ENCODE measurements around the gene CELF5.
"Not testable (repeated sequence)": the region's sequence is repeated elsewhere in the genome, so short reads cannot be mapped to it uniquely, and the experiment has no call there.

CELF5 gene

DNA sequence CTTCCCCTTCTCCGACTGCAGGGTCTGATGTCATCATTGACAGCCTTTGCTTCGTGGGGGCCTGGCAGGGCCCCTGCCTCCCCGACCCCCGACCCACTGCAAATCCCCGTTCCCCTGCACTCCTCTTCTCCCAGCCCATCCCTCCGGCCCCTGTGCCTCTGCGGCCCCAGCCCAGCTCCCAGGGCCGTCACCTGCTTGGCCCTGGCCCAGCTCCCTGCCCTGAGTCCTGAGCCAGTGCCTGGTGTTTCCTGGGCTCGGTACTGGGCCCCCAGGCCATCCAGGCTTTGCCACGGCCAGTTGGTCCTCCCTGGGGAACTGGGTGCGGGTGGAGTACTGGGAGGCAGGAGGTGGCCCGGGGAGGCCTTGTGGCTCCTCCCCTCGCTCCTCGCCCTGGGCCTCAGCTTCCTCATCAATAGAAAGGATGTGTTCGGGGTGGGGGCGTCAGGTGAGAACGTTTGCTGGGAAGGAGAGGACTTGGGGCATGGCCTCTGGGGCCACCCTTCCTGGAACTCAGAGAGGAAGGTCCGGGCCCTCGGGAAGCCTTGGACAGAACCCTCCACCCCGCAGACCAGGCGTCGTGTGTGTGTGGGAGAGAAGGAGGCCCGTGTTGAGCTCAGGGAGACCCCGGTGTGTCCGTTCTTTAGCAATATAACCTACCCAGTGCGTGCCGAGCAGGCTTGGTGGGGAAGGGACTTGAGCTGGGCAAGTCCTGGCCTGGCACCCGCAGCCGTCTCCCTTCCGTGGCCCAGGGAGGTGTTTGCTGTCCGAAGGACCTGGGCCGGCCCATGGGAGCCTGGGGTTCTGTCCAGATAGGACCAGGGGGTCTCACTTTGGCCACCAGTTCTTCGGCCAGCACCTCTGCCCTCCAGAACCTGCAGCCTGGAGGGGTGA, 15.9 kb upstream of the CELF5 start:
- no peak for DNase-seq

DNA sequence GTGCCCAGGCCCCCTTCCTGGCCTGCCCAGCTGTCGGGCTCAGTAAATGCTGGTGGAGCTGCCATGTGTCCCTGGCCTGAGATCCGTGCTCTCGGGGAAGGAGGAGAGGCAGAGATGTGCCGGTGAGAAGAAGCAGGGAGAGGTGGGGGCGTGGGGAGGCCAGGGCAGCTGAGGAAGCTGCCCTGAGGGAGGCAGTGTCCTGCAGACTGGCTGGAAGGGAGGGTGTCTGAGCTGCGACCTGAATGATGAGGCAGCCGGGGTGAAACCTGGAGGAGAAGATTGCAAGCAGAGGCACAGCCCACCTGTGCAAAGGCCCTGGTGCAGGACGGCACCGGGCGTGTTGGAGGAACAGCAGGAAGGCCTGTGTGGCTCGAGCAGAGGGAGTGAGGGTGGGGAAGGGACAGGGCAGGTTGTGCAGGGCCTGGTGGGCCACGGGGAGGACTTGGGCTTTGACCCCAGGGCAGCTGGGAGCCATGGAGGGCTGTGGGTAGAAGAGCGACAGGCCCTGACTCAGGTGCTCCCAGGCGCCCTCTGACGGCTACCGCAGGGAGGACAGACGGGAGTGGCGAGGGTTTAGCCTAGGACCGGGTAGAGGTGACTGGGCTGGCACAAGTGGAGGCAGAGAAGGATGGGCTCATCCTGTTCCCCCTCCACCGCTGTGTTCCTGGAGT, 14.0 kb upstream of the CELF5 start:
- DNase-seq, result no peak

DNA sequence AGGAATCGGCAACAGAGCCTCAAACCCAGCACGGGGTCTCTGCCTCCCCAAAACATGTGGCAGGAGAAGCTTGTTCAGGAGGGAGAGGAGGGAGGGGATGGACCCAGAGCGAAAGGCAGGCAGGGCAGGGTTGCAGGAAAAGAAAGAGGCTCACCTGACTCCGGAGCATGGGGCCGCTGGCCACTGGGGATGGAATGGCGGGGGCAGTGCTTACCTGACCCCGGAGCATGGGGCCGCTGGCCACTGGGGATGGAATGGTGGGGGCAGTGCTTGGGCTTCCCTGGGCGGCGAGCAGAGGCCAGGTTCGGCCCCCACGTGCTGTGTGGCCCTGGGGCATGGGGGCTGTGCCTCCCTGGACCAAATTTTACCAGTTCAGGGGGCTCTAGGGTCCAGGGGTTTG, 13.3 kb upstream of the CELF5 start:
- DNase-seq, result no peak

DNA sequence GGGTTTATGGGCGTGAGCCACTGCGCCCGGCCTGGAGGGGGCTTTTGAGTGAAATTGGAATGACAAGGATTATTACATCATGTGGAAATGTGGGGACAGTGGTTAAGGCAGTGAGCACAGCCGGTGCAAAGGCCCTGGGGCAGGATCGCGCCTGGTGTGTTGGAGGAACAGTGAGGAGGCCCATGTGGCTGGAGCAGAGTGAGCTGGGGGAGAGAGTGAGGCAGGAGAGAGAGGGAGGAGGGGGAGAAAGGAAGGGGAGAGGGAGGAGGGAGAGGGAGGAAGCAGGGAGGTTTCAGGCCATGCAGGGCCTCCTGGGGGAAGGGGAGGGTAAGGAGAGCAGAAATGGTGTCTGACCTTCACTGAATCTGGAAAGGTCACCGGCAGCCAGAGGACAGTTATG, 11.3 kb upstream of the CELF5 start:
- no peak for DNase-seq

DNA sequence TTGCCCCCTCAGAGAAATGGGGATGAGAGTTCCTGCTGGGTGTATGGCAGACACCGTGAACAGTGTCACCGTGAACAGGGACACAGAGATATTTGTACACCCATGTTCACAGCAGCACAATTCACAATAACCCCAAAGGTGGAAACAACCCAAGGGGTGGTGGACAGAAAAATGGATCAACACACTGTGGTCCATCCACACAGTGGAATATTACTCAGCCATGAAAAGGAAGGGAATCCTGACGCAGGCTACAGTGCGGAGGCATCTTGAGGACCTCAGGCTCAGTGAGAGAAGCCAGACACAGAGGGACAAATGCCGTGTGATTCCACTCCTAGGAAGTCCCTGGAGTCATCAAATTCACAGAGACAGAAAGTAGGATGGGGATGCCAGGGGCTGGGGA, 7.6 kb upstream of the CELF5 start:
- no peak for DNase-seq

DNA sequence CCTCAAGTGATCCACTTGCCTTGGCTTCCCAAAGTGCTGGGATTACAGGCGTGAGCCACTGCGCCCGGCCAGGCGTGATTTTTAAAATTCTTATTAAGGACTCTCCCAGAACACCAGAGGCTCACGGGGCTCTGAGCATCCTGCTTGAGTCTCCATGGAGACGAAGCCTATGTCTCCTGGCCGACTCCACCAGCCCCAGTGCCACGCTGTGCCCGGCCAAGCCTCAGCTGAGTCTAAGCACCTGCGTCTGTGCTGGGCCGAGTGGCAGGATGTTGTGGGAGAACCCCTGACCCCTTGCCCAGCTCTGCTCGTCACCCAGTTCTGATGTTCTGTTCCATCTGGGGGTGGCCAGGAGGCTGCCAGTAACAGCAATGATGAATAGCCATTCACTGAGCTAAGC, 3.9 kb upstream of the CELF5 start:
- no peak for DNase-seq

DNA sequence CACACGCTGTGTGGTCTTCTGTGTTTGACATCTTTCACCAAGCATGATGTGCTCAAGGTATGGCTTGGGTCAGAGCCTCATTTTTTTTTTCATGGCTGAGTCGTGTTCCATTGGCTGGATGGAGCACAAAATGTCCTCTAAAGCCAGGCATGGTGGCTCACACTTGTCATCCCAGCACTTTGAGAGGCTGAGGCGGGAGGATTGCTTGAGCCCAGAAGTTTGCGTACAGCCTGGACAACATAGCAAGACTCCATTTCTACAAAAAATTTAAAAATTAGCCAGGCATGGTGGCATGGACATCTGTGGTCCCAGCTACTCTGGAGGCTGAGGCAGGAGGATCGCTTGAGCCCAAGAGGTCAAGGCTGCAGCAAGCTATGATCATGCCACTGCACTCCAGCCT, 2.9 kb upstream of the CELF5 start:
- DNase-seq, result not testable (repeated sequence)

DNA sequence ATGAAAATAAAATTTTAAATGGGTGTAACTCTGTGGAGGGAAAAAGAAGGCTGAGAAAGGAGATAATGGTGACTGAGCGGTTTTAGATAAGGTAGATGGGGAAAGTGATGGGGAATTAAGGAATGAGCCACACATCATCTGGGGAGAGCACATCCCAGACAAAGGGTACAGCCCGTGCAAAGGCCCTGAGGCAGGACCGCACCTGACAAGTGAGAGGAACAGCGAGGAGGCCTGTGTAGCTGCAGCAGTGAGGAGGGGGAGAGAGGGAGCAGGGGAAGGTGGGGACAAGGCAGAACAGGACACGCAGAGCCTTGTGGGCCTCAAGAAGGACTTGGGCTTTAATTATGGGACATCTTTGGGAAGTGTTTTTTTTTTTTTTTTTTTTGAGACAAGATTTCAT, 1.8 kb upstream of the CELF5 start:
- DNase-seq, result no peak

DNA sequence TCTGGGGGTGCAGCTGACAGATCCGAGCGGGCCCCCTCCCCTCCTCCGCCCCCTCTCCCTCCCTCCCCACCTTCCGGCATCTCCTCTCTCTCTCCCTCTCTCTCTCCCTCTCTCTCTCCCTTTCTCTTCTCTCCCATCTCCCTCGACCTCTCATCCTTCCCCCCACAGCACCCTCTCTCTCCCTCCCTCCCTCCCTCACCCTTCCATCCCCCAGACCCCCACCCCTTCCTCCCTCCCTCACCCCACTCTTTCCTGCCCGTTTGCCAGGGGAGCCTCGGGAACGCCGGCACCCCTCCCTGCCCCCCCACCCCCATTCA, 666 bp downstream of the CELF5 start:
- DNase-seq, result no peak

DNA sequence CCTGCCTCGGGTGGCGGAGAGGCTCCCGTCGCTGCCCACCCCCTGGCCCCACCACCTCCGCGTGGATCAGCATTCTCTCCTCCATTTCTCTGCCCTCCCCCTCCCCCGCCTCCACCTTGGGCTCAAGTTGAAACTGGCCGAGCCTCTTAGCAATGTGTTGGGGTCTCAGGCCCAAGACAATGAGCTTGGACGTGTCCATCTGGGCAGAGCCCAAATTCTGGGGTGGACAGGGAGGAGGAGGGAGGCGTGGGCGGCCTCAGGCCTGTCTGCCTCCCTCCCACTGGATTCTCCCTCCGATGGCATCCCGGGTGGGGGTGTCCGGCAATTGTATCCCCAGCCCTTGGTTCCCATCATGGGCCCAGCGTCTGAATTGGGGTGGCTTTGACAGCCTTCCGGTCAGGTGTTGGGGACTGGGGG, 1.2 kb downstream of the CELF5 start:
- DNase-seq, result no peak

DNA sequence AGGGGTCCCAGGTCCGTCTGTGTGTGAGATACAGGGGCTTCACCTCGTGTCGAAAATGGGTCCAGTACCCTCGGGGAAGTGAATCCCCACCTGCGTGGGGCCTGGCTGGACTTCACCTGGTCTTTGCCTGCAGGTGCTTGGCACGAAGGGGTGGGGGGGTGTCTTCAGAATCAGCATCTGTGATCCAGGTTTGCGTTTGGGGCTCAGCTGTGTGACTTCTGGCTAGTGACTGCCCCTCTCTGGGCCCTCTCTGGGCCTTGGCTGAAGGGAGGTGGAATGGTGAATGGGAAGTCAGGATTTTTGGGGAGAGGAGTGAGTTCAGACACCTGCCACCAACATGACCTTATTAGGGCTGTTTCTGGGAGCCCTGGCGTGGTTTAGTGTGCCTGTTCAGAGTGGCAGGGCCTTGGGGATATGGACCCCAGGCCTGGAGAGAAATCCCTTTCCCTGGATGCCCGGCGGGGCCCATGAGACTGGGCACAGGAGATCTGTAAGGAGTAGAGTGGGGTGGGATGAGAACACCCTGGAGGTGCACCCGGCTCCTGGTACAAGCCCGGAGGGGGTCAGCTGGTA, 2.7 kb downstream of the CELF5 start:
- DNase-seq, result no peak

DNA sequence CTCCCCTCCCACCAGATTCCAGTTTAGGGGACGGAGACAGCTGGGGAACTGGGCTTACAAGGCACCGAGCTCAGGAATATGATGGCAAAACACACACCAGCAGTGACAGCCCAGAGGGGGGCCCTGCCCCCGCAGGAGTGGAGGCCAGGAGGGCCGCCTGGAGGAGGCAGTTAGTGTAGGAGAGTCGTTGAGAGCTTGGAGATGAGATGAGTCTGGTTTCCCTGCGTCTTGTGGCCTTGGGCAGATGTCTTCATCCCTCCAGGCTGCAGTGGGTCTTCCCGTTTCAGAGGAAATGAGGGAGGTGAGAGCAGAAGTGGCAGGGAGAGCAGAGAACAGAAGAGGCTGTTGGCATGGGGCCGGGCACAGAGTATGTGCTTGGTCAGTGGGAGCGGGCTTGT, 4.9 kb downstream of the CELF5 start:
- DNase-seq, result no peak

DNA sequence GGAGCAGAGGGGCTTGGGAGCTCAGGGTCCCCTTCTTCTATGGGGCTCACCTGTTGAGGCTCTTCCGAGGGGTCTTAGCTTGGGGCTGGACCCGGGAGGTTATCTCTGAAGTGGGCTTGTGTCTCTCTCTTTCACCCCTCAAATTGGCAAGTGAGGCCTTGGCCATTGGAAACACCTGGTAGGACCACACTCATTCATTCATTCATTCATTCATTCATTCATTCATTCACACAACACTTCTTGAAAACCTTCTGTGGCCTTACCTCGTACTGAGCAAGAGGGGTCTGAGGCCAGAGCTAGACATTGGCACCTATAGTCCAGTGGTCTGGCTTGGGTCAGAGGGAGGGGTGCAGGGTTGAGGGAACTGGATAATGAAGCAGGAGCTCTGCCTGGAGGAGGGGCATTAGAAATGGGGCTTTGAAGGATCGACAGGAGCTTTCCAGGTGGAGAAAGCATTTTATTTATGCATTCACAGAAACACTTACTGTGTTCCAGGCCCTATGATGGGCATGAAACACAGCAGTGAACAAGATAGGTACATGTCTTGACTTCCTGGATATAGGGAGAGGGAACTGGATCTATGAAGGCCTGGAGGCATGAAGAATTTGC, 5.5 kb downstream of the CELF5 start:
- DNase-seq, result no peak

DNA sequence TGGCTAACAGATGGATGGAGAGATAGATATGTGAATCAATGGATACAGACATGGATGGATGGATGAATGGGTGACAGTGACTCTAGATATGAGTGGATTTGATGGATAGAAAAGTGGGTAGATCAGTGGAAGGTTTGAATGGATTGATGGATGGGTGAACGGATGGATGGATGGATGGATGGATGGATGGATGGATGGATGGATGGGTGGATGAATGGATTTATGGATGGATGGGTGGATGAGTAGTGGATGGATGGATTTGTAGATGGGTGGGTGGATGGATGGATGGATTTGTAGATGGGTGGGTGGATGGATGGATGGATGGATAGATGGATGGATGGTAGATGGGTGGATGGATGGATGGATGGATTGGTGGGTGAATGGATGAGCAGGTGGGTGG, 6.8 kb downstream of the CELF5 start:
- DNase-seq, result no peak

DNA sequence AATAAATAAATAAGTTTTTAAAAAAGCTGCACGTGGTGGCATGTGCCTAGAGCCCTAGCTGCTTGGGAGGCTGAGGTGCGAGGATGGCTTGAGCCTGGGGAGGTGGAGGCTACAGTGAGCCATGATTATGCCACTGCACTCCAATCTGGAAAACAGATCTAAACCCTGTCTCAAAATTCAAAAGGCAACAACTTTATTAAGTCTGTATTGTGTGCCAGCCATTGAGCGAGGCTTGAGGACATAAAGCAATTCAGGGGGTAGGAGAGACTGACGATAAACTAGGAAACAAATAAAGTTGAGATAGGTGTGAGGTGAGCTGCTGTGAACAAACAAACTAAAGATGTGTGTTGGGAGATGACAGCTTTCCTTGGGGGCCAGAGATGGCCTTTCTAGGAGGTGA, 8.7 kb downstream of the CELF5 start:
- no peak for DNase-seq

DNA sequence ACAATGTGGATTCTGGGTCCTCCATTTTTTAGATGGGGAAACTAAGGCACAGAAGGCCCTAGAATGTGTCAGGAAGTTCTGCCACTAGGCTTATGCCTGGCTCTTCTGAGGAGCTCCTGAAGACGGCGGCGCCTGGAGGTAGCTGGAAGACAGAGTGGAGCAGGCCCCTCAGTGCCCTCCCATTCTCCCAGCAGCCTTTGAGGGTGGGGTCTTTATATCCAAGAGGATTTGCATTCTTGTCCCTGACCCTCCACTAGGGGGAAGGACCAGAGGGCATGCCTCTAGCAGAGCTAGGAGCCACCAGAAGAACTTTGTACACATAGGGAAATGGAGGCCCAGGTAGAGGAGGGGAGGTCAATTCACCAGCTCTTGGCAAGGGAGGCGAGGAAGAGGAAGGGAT, 9.4 kb downstream of the CELF5 start:
- no peak for DNase-seq

DNA sequence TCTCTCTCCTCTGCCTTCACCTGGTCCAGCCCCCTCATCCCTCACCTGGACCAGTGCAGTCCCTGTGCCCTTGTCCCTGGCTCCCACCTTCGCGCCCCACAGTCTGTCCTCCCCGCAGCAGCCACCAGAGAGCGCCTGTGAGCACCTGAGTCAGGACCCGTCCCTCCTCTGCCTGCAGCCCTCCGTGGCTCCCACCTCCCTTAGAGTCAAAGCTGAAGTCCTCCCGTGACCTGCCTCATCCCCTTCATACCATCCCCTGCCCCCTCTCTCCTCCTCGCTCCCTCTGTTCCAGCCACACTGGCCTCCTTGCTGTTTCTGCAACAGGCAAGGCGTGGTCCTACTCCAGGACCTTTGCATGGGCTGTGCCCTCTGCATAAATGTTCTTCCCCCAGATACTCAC, 10.3 kb downstream of the CELF5 start:
- no peak for DNase-seq

DNA sequence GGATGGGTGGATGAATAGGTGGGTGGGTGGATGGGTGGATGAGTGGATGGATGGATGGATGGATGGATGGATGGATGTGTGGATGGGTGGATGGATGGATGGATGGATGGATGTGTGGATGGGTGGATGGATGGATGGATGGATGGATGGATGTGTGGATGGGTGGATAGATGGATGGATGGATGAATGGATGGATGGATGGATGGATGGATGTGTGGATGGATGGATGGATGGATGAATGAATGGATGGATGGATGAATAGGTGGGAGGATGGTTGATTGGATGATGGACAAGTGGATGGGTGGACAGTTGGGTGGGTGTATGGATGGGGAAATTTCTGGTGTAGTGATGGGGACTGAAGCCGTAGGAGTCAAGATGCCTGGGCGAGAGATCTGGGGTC, 11.1 kb downstream of the CELF5 start:
- DNase-seq, result not testable (repeated sequence)

DNA sequence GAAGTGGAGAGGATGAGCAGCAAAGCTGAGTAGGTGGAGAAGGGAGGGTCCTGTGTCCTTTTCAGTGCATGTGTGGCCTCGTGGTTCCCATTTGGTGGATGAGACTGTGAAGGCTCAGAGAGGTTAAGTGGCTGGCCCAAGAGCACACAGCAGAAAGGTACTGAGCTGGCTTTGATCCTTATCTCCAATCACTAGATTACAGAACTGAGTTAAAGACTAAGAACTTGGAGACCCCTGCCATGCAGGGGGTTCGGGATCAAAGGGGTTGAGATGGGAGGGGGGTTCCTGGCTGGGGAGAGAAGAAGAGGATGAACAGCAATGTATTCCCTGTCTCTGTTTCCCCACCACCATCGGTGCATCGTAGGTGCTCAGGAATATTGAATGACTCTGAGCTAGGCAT, 11.8 kb downstream of the CELF5 start:
- DNase-seq, result no peak

DNA sequence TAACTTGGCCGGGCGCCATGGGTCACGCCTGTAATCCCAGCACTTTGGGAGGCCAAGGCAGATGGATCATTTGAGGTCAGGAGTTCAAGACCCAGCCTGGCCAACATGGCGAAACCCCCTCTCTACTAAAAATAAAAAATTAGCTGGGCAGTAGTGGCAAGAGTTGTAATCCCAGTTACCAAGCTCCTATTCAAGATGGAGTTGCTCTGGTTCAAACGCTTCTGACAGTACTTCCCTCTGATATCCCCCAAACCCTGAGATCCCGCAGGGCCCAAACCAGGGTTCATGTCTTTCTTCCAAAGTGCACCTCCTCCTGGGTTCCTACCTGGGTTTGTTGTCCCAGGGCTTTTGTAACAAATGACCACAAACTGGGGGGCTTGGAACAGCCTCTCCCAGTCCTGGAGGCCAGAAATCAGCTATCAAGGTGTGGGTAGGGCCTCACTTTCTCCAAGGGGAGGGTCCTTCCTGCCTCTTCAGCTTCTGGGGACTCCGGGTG, 13.7 kb downstream of the CELF5 start:
- no peak for DNase-seq

DNA sequence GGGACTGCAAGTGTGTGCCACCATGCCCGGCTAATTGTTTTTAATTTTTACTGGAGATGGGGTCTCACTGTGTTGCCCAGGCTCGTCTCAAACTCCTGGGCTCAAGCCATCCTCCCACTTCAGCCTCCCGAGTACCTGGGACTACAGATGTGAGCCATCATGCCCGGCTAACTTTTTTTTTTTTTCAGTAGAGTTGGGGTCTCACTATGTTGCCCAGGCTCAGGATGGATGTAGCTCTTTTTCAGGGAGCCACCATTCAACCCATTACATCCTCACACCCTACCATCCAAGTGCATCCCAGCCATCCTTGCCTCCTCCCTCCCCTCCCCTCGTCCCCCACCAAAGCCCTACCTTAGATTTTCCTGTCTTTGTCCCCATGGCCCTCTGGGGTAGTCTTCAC, 14.9 kb downstream of the CELF5 start:
- DNase-seq, result no peak

DNA sequence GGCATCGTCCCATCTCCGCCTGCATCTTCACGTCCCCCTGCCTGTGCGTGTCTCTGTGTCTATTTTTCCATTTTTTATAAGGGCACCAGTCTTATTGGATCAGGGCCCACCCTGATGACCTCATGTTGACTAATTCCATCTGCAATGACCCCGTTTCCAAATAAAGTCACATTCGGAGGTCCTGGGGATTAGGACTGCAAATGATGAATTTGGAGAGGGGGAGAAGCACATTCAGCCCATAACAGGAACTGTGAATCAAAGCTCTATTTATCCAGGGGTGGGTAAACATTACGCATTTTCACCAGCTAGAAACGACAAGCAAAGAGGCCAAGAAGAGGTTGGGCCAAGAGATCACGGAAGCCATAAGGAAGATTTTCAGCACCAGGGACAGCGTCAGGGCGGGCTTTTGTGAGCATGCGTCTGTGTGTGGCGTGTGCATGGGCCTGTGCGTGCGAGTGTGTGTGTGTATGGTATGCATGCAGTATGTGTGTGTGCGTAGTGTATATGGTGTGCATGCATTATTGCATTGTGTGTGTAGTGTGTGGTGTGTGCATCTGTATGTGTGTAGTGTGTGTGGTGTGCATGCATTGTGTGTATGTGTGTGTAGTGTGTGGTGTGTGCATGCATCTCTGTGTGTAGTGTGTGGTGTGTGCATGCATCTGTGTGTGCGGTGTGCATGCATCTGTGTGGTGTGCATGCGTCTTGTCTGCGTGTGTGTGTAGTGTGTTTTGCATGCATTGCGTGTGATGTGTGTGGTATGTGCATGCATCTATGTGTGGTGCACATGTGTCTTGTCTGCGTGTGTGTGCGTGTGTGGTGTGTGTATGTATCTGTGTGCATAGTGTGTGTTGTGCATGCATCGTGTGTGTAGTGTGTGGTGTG, 19.6 kb downstream of the CELF5 start:
- peak; percentile 39 for DNase-seq

DNA sequence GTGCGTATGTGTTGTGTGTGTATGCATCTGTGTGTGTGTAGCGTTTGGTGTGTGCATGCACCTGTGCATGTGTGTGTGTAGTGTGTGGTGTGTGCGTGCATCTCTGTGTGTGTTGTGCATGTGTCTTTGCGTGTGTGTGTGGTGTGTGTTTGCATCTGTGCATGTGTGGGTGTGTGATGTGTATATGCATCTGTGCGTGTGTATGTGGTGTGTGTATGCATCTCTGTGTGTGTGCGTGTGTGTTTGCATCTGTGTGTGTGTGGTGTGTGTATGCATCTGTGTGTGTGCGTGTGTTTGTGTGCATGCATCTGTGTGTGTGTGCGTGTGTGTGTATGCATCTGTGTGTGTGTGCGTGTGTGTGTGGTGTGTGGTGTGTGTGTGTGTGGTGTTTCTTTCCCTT, 20.6 kb downstream of the CELF5 start:
- no peak for DNase-seq

All from KG1 (cell line).